Keratinocyte (primary cell): ENCODE measurements around the gene EPHB3. TPM values are rescaled to one million over a fixed set of nuclear protein-coding genes. Genes with fewer than 3 reads are reported as not detected.

Experiments
- DNase-seq: peaks from one replicate; pipeline ENCODE4 v3.0.0-alpha.2; 2011; ENCODE audit warnings: low read depth, missing footprints, low spot score
- FAIRE-seq: peaks from 2 replicates; lab custom pipeline; 2011; peaks lifted over from hg19 to GRCh38; lab: Jason Lieb, UNC
- H2AFZ ChIP-seq: 2 replicates; pipeline ENCODE4 v1.6.0; 2012; ENCODE audit warnings: low read length, control low read depth, inconsistent platforms; ENCODE audit not compliant: control insufficient read depth
- H3K27ac ChIP-seq: 2 replicates; pipeline ENCODE4 v1.5.1; 2011; ENCODE audit warnings: low read length; ENCODE audit not compliant: control insufficient read depth, insufficient read depth
- H3K27me3 ChIP-seq: 3 replicates; pipeline ENCODE4 v1.6.0; 2011; ENCODE audit warnings: low read length; ENCODE audit not compliant: control insufficient read depth, insufficient read depth; ENCODE audit errors: extremely low read depth
- H3K36me3 ChIP-seq, 2 experiments: 2 replicates in 1 of 2; 3 replicates in 1 of 2; pipeline ENCODE4 v1.5.1; 2011; ENCODE audit warnings: low read length in 2 of 2, mild to moderate bottlenecking in 1 of 2; ENCODE audit not compliant: control insufficient read depth in 2 of 2, insufficient read depth in 2 of 2; ENCODE audit errors: extremely low read depth in 1 of 2
- H3K4me1 ChIP-seq: 3 replicates; pipeline ENCODE4 v1.5.1; 2011; ENCODE audit warnings: low read length; ENCODE audit not compliant: control insufficient read depth, insufficient read depth; ENCODE audit errors: extremely low read depth
- H3K4me2 ChIP-seq: 3 replicates; pipeline ENCODE4 v1.6.0; 2011; ENCODE audit warnings: low read depth, low read length; ENCODE audit not compliant: control insufficient read depth, insufficient read depth; ENCODE audit errors: extremely low read depth
- H3K4me3 ChIP-seq, 3 experiments: fragments of 200-600 bp in 1 of 3; sonication (generic) in 1 of 3; 2 replicates in 2 of 3; 3 replicates in 1 of 3; pipeline ENCODE4 v1.5.1; 2011 to 2016; ENCODE audit warnings: low read length in 3 of 3, mild to moderate bottlenecking in 3 of 3, control low read depth in 2 of 3, inconsistent platforms in 1 of 3, low read depth in 1 of 3, mixed read lengths in 1 of 3, mixed run types in 1 of 3, moderate library complexity in 1 of 3; ENCODE audit not compliant: control insufficient read depth in 2 of 3, insufficient read depth in 2 of 3; ENCODE audit errors: extremely low read depth in 1 of 3
- H3K79me2 ChIP-seq: 2 replicates; pipeline ENCODE4 v1.6.0; 2012; ENCODE audit warnings: low read length; ENCODE audit not compliant: control insufficient read depth, insufficient read depth
- H3K9ac ChIP-seq: 3 replicates; pipeline ENCODE4 v1.6.0; 2011; ENCODE audit warnings: low read length; ENCODE audit not compliant: control insufficient read depth, insufficient read depth; ENCODE audit errors: extremely low read depth
- H3K9me1 ChIP-seq: 3 replicates; pipeline ENCODE4 v1.6.0; 2011; ENCODE audit warnings: low read length; ENCODE audit not compliant: control insufficient read depth, insufficient read depth; ENCODE audit errors: extremely low read depth
- H3K9me3 ChIP-seq: 2 replicates; pipeline ENCODE4 v1.5.1; 2012; ENCODE audit warnings: low read depth, low read length; ENCODE audit not compliant: control insufficient read depth
- H4K20me1 ChIP-seq: 3 replicates; pipeline ENCODE4 v1.6.0; 2011; ENCODE audit warnings: low read length; ENCODE audit not compliant: control insufficient read depth, insufficient read depth; ENCODE audit errors: extremely low read depth
- CTCF ChIP-seq, 3 experiments: IDR thresholded peaks in 1 of 3; conservative IDR thresholded peaks in 1 of 3; optimal IDR thresholded peaks in 1 of 3; 2 replicates in 2 of 3; 3 replicates in 1 of 3; pipeline versions ENCODE3 to v1.5.1; 2011; ENCODE audit warnings: low read length in 3 of 3, mild to moderate bottlenecking in 3 of 3, moderate library complexity in 2 of 3, control low read depth in 1 of 3, inconsistent platforms in 1 of 3; ENCODE audit not compliant: insufficient read depth in 2 of 3; ENCODE audit errors: extremely low read depth in 1 of 3
- EZH2 ChIP-seq: IDR thresholded peaks from one replicate; pipeline ENCODE4 v1.6.1; 2012; ENCODE audit warnings: inconsistent platforms, mild to moderate bottlenecking, low read length, moderate library complexity
- dilution Hi-C: fragments of 300-500 bp; cut with MboI; formaldehyde crosslinking; loops from one replicate; pipeline ENCODE4 v1.7.0; 2020; ENCODE audit warnings: low sequenced_read_pairs; ENCODE audit not compliant: extremely low pct_ligation_motif_present
- polyA plus RNA-seq, 5 experiments: library from polyadenylated mRNA; depleted of rRNA in 3 of 5; stranded (reverse) in 3 of 5; stranded (forward) in 1 of 5; unstranded in 1 of 5; fragments of >200 nt; gene quantifications; 1 replicate in 1 of 5; 2 replicates in 3 of 5; 3 replicates in 1 of 5; pipeline versions ENCODE4 v1.2.1 to v1.2.3, GENCODE V29; 2011 to 2012; ENCODE audit warnings: missing spikeins in 2 of 5, low read depth in 1 of 5, low replicate concordance in 1 of 5

The EPHB3 gene
- polyA plus RNA-seq, 1 donor (not counting 4 experiments of a cell fraction or from before 2014, with no cell fraction given) = 2.2 TPM

GRCh38 chr3:184553385-184553784 is 8.2 kb upstream of the EPHB3 start:
- Histone ChIP-seq H3K79me2 (no peaks in the 10 kb centered on the region), H3K27me3 (peaks cover 10% of the 10 kb centered on the region), H3K4me1 (no peaks in the 10 kb centered on the region), H2AFZ (no peak overlapping the region), H3K9me3 (no peaks in the 10 kb centered on the region), H3K4me3 (no peak overlapping the region), H3K27ac (no peak overlapping the region), H3K9me1 (no peaks in the 10 kb centered on the region), H3K36me3 (no peaks in the 10 kb centered on the region), H3K9ac (no peak overlapping the region), H3K4me2 (no peak overlapping the region), H4K20me1 (no peaks in the 10 kb centered on the region)
- TF ChIP-seq CTCF (optimal IDR thresholded peaks at IDR 0.05 in 1 of 3, IDR thresholded peaks at IDR 0.05 in 1 of 3, conservative IDR thresholded peaks at IDR 0.05 in 1 of 3; ENCODE audit: extremely low read depth in 1 of 3, insufficient read depth in 2 of 3, low read length in 3 of 3) (no peak), EZH2 (no peak)
- FAIRE-seq = no peak
- no peak for DNase-seq
- dilution Hi-C loops = no loop called here

GRCh38 chr3:184554461-184554860 is 7.1 kb upstream of the EPHB3 start:
- no peak overlapping the region for H3K27ac ChIP-seq
- no peaks in the 10 kb centered on the region for H3K4me1 ChIP-seq
- H3K9me3 ChIP-seq = no peaks in the 10 kb centered on the region
- no peaks in the 10 kb centered on the region for H3K79me2 ChIP-seq
- DNase-seq (no peak), FAIRE-seq (no peak)
- no peaks in the 10 kb centered on the region for H3K36me3 ChIP-seq
- TF ChIP-seq EZH2 (no peak), CTCF (optimal IDR thresholded peaks at IDR 0.05 in 1 of 3, IDR thresholded peaks at IDR 0.05 in 1 of 3, conservative IDR thresholded peaks at IDR 0.05 in 1 of 3; ENCODE audit: extremely low read depth in 1 of 3, insufficient read depth in 2 of 3, low read length in 3 of 3) (no peak)
- dilution Hi-C loops = no loop called here
- no peaks in the 10 kb centered on the region for H3K9me1 ChIP-seq
- H3K4me2 ChIP-seq = no peak overlapping the region
- no peaks in the 10 kb centered on the region for H4K20me1 ChIP-seq
- H3K27me3 ChIP-seq = peaks cover 10% of the 10 kb centered on the region
- no peak overlapping the region for H3K4me3 ChIP-seq
- H3K9ac ChIP-seq = no peak overlapping the region
- H2AFZ ChIP-seq = no peak overlapping the region
